Endothelial cell of umbilical vein (primary cell): ENCODE results near the gene OTULIN. TPM values are rescaled to one million over a fixed set of nuclear protein-coding genes. Genes with fewer than 3 reads are reported as not detected.

Experiments used
- BruUV-seq: library from RNA; stranded (reverse); fragments of 400-500 nt; replicated peaks from 2 replicates; lab custom pipeline; 2021; lab: Mats Ljungman, UMichigan
- CTCF ChIA-PET: fragments of 300-600, 350-600 bp; sonication (Branson Sonifier 250); formaldehyde crosslinking; loops from one replicate; lab custom pipeline; 2021; ENCODE audit warnings: antibody characterized with exemption, inconsistent platforms; lab: Charles Lee
- POLR2A ChIA-PET: fragments of 300-600, 350-600 bp; sonication (Branson Sonifier 250); formaldehyde crosslinking; loops from one replicate; lab custom pipeline; 2021; ENCODE audit warnings: antibody characterized with exemption, inconsistent platforms; lab: Charles Lee
- DNase-seq: peaks from one replicate; pipeline ENCODE4 v3.0.0-alpha.2; 2011; ENCODE audit warnings: low read depth, low spot score
- FAIRE-seq: peaks from 2 replicates; lab custom pipeline; 2011; peaks lifted over from hg19 to GRCh38; lab: Jason Lieb, UNC
- H2AFZ ChIP-seq: 2 replicates; pipeline ENCODE4 v1.6.0; 2012; ENCODE audit warnings: low read depth, low read length, control low read depth, inconsistent platforms
- H3K27ac ChIP-seq: 2 replicates; pipeline ENCODE4 v1.5.1; 2011; ENCODE audit warnings: low read depth, mild to moderate bottlenecking, control low read depth, low read length, moderate library complexity; ENCODE audit not compliant: insufficient read depth
- H3K27me3 ChIP-seq, 2 experiments: 2 replicates each; pipeline versions ENCODE4 v1.6.0 to v1.6.1; 2011; ENCODE audit warnings: low read length in 2 of 2, mixed read lengths in 1 of 2; ENCODE audit not compliant: control insufficient read depth in 2 of 2, insufficient read depth in 2 of 2
- H3K36me3 ChIP-seq, 2 experiments: 2 replicates in 1 of 2; 3 replicates in 1 of 2; pipeline ENCODE4 v1.5.1; 2011; ENCODE audit warnings: low read length in 2 of 2, mild to moderate bottlenecking in 1 of 2, moderate library complexity in 1 of 2; ENCODE audit not compliant: control insufficient read depth in 2 of 2, insufficient read depth in 2 of 2; ENCODE audit errors: extremely low read depth in 1 of 2
- H3K4me1 ChIP-seq: 3 replicates; pipeline ENCODE4 v1.5.1; 2011; ENCODE audit warnings: mild to moderate bottlenecking, low read length; ENCODE audit not compliant: control insufficient read depth, insufficient read depth; ENCODE audit errors: extremely low read depth
- H3K4me2 ChIP-seq: 2 replicates; pipeline ENCODE4 v1.6.1; 2011; ENCODE audit warnings: low read length, control low read depth, mixed read lengths; ENCODE audit not compliant: insufficient read depth
- H3K4me3 ChIP-seq, 3 experiments: fragments of 200-600 bp in 1 of 3; sonication (generic), shearing (Covaris generic) in 1 of 3; replicated peaks in 1 of 3; 2 replicates each; pipeline ENCODE4 v1.5.1; 2011 to 2016; ENCODE audit warnings: control low read depth in 3 of 3, low read length in 3 of 3, mild to moderate bottlenecking in 2 of 3, inconsistent platforms in 1 of 3, low read depth in 1 of 3, moderate library complexity in 1 of 3; ENCODE audit not compliant: insufficient read depth in 1 of 3
- H3K79me2 ChIP-seq: 2 replicates; pipeline ENCODE4 v1.6.0; 2012; ENCODE audit warnings: low read length, inconsistent platforms; ENCODE audit not compliant: control insufficient read depth, insufficient read depth
- H3K9ac ChIP-seq: replicated peaks from 2 replicates; pipeline ENCODE3; 2011; ENCODE audit warnings: low read length, control low read depth; ENCODE audit not compliant: insufficient read depth; ENCODE audit errors: extremely low read depth
- H3K9me1 ChIP-seq: replicated peaks from 3 replicates; pipeline ENCODE4 v1.6.0; 2011; ENCODE audit warnings: mild to moderate bottlenecking, low read length; ENCODE audit not compliant: control insufficient read depth, insufficient read depth; ENCODE audit errors: extremely low read depth
- H3K9me3 ChIP-seq: replicated peaks from 2 replicates; pipeline ENCODE4 v1.5.1; 2012; ENCODE audit warnings: low read length, inconsistent platforms; ENCODE audit not compliant: control insufficient read depth, insufficient read depth
- H4K20me1 ChIP-seq: replicated peaks from 2 replicates; pipeline ENCODE3; 2011; ENCODE audit warnings: mild to moderate bottlenecking, low read length; ENCODE audit not compliant: control insufficient read depth, insufficient read depth; ENCODE audit errors: extremely low read depth
- EZH2 ChIP-seq: IDR thresholded peaks from 2 replicates; pipeline ENCODE4 v1.6.1; 2012; ENCODE audit warnings: borderline replicate concordance, low read depth, mild to moderate bottlenecking, moderate library complexity, low read length, inconsistent platforms; ENCODE audit not compliant: severe bottlenecking
- FOS ChIP-seq: IDR thresholded peaks from 2 replicates; pipeline ENCODE4 v1.6.1; 2011; ENCODE audit warnings: mild to moderate bottlenecking, low read length, moderate library complexity, borderline replicate concordance; ENCODE audit not compliant: insufficient read depth
- JUN ChIP-seq: IDR thresholded peaks from 2 replicates; pipeline ENCODE4 v1.6.1; 2011; ENCODE audit warnings: borderline replicate concordance, low read depth; ENCODE audit not compliant: insufficient read length, insufficient read depth
- MAX ChIP-seq: IDR thresholded peaks from 2 replicates; pipeline ENCODE4 v1.6.1; 2011; ENCODE audit not compliant: insufficient read depth, insufficient read length
- MYC ChIP-seq: IDR thresholded peaks from one replicate; pipeline ENCODE4 v1.6.1; 2011; ENCODE audit warnings: mild to moderate bottlenecking, low read depth, low read length
- POLR2A ChIP-seq: IDR thresholded peaks from 2 replicates; pipeline ENCODE4 v1.6.1; 2012; ENCODE audit warnings: low read depth, mild to moderate bottlenecking, control low read depth, low read length
- POLR2AphosphoS5 ChIP-seq: IDR thresholded peaks from 2 replicates; pipeline ENCODE4 v1.6.1; 2012; ENCODE audit warnings: low read depth, mild to moderate bottlenecking, control low read depth, low read length, moderate library complexity; ENCODE audit not compliant: insufficient read depth
- dilution Hi-C: fragments of 300-500 bp; cut with MboI; formaldehyde crosslinking; loops from one replicate; pipeline ENCODE4 v1.15.0; 2019; ENCODE audit warnings: low sequenced_read_pairs; ENCODE audit not compliant: extremely low pct_ligation_motif_present
- intact Hi-C: fragments of 100-400 bp; cut with micrococcal nuclease; formaldehyde crosslinking; loops from one replicate; pipeline ENCODE4 v1.10.0; 2022
- polyA plus RNA-seq, 4 experiments: library from polyadenylated mRNA; depleted of rRNA in 3 of 4; stranded (reverse) in 3 of 4; unstranded in 1 of 4; fragments of >200 nt; gene quantifications; 2 replicates each; pipeline versions ENCODE4 v1.2.1 to v1.2.3, GENCODE V29; 2011 to 2012; ENCODE audit warnings: missing spikeins in 1 of 4
- total RNA-seq: library from RNA; stranded (reverse); gene quantifications from 2 replicates; pipeline ENCODE4 v1.2.3, GENCODE V29; 2021

The OTULIN gene
- total and polyA plus RNA-seq, 2 donors (not counting 3 experiments of a cell fraction or from before 2014, with no cell fraction given), result 7.8 to 30.2 TPM

- DNase-seq, result no peak
- Histone ChIP-seq H3K4me2 (peak overlapping the region; percentile 89), H3K4me3 (peak overlapping the region in 1 of 3 experiments; percentile 9), H2AFZ (no peak overlapping the region), H3K9me3 (no peaks in the 10 kb centered on the region), H4K20me1 (peaks cover 3% of the 10 kb centered on the region), H3K4me1 (peaks cover 20% of the 10 kb centered on the region), H3K36me3 (peaks cover 0 to 3% of the 10 kb centered on the region in 2 experiments), H3K9me1 (no peaks in the 10 kb centered on the region), H3K27me3 (no peaks in the 10 kb centered on the region), H3K9ac (no peak overlapping the region), H3K79me2 (peaks cover 62% of the 10 kb centered on the region), H3K27ac (no peak overlapping the region)
- FAIRE-seq, result no peak
- ChIA-PET CTCF (interaction anchor here (1.4 to 3.0 kb wide), 2 partner anchors 13 to 19 kb away, joined by 4 to 13 read pairs; no protein-coding TSS in a partner anchor), POLR2A (no interaction called here)
- intact Hi-C loops (no loop called here), dilution Hi-C loops (no loop called here)
- BruUV-seq, result no TSS peak
- TF ChIP-seq EZH2, result no peak
- no peak for TF ChIP-seq JUN
- no peak for TF ChIP-seq POLR2A
- no peak for TF ChIP-seq MYC
Measured at GRCh38 chr5:14666357-14666756, 1.8 kb downstream of the OTULIN start.

DNA sequence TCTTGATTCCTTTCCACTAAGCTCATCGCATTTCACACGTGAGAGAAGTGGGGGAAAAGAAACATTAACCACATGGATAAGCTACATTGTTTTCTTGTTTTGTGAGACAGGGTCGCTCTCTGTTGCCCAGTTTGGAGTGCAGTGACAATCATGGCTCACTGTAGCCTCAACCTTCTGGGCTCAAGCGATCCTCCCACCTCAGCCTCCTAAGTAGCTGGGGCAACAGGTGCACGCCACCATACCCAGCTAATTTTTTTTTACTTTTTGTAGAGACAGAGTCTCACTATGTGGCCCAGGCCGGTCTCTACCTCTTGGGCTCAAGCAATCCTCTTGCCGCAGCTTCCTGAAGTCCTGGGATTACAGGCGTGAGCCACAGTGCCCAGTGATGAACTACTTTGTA lies 2.8 kb downstream of the OTULIN start:
- H3K27ac ChIP-seq, result no peak overlapping the region
- H3K4me1 ChIP-seq, result peaks cover 24% of the 10 kb centered on the region
- H4K20me1 ChIP-seq, result peaks cover 3% of the 10 kb centered on the region

More for the DNA sequence above, 2.8 kb downstream of the OTULIN start:
- no peak overlapping the region for H2AFZ ChIP-seq
- POLR2A ChIA-PET, result no interaction called here
- H3K36me3 ChIP-seq, result peaks cover 0 to 3% of the 10 kb centered on the region in 2 experiments
- dilution Hi-C loops, result no loop called here
- no peak overlapping the region for H3K4me3 ChIP-seq
- no peak for DNase-seq
- no TSS peak for BruUV-seq
- H3K9ac ChIP-seq, result no peak overlapping the region
- FAIRE-seq, result no peak
- no peaks in the 10 kb centered on the region for H3K9me1 ChIP-seq
- intact Hi-C loops, result no loop called here
- CTCF ChIA-PET, result interaction anchor here (1.1 to 3.0 kb wide), 3 partner anchors 12 to 19 kb away, joined by 4 to 13 read pairs (median 4); no protein-coding TSS in a partner anchor
- H3K79me2 ChIP-seq, result peaks cover 70% of the 10 kb centered on the region
- no peaks in the 10 kb centered on the region for H3K9me3 ChIP-seq
- TF ChIP-seq POLR2A (no peak), FOS (no peak), MAX (no peak), POLR2AphosphoS5 (no peak), MYC (no peak), JUN (no peak)
- no peak overlapping the region for H3K4me2 ChIP-seq
- H3K27me3 ChIP-seq, result no peaks in the 10 kb centered on the region
